ENCODE results near the gene PTGES3.
"Not testable (repeated sequence)": the region's sequence is repeated elsewhere in the genome, so short reads cannot be mapped to it uniquely, and the experiment has no call there.

Gene PTGES3, protein sequence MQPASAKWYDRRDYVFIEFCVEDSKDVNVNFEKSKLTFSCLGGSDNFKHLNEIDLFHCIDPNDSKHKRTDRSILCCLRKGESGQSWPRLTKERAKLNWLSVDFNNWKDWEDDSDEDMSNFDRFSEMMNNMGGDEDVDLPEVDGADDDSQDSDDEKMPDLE

DNA sequence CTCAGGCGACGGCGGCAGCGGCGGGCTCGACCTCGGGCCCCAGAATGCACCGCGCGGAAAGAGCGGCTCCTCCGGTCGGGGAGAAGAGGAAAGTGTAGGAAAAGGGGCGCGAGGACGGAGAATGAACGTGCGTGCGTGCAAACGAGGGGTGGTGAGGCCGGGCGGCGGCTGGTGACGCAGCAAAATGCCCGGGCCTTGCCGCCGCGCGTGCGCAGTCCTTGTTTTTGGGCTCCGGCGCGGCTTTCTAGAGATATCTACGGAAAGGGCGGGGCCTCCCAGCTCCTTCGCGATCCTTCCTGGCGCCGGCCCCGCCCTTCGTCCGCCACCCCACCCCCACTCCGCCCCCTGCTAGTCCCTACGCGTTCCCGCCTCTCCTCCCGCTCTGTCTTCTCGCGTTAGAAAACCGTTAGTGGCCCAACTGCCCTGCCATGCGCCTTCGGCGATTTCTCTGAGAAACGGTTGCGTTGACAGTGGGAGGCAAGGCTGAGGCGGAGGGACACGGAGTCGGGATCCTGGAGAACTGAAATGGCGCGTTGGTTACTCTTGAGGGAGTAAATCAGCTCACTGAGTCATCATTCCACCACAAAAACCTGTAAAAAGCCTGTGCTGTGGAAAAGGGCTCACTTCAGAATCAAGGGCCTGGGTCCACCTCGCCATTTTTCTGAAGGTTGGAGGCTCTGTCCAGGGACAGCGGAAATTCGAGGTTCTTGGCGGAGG is at the start of gene PTGES3:
Gene PTGES3, minus strand, starts transcription at position 156 of the 717 bp plus-strand sequence. CDS start 285 bp downstream, outside the sequence.
- DNase-seq = peak; percentile 80 to 99 (median 94)

DNA sequence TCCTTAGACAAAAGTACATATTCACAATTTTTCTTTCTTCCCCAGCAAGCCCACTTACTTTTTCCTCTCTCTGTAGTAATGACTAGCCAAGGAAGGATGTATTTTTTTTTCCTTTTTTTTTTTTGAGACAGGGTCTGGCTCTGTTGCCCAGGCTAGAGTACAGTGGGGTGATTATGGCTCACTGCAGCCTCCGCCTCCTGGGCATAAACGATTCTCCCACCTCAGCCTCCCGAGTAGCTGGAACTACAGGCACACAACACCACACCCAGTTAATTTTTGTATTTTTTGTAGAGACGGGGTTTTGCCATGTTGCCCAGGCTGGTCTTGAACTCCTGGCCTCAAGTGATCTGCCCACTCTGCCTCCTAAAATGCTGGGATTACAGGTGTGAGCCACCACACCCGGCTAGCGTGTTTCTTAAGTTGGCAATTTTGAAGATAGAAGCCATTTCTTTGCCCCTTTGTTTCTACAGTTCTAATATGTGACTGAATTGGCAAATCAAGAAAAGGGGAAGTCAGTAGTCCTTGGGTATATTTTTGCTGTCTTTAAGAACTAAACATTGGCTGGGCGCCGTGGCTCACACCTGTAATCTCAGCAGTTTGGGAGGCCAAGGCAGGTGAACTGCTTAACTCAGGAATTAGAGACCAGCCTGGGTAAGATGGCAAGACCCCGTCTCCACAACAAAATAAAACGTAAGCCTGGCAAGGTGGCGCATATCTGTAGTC is 40.2 kb upstream of the PTGES3 start:
- DNase-seq = no peak

DNA sequence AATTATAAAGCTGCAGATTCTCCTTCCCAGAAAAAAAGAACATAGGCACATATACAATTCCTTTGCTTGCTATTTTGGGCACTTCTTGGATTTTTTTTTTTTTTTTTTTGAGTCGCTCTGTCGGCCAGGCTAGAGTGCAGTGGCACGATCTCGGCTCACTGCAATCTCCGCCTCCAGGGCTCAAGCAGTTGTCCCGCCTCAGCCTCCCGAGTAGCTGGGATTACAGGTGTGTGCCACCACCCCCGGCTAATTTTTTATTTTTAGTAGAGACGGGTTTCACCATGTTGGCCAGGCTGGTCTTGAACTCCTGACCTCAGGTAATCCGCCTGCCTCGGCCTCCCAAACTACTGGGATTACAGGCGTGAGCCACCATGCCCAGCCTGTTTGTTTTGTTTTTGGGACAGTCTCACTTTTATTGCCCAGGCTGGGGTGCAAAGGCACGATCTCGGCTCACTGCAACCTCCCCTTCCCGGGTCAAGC is 38.2 kb upstream of the PTGES3 start:
- not testable (repeated sequence) for DNase-seq

DNA sequence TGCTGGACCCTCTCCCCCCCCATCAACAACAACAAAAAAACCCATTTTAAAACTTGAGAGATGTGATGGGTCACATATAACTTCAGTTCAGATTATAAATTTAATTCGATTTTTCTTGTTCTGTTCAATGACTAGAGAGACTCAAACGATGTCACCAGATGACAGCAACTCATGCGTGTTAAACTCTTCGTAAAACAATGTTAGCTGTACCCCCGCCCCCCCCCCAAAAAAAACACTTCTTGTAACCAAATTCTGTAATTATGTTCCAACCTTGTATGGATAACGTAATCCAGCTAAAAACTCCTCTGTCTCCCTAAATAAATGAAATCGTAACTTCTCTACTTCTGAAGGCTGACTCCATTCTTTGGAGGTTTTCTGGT is 37.6 kb upstream of the PTGES3 start:
- no peak for DNase-seq

DNA sequence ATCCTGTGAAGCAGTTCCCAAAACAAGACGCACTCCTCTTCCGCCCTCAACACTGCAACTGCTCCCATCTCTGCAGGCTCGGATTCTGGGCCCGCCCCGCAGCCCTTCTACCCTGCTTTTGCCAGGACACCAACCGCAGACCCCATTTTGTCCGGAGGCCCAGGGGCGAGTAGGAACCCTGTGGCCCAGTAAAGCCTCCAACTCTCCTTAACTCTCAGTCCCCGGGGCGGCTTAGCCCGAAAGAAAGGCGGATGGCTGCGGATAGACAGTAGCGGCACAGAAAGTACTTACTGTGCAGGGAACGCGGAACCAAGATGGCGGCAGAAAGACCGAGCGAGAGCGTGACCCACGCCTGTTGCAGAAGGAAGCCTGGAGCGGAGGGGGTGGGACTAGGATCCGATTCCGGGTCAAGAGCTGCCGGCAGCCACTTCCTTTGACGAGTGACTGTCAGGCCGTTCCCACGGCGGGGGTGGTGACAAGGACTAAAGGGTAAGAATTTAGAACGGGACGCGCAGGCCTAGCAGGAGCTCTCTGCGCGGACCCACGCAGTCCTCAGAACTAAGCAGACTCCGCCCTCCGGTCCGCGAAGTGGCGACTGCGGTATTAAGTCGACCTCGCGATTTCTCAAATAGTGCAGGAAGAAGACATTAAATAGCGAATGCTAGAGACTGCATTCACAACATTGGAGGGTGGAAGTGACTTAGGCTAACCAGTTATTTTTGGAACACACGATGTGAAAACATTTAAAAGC is 37.1 kb upstream of the PTGES3 start, which contains the start of gene NACA:
Gene NACA, minus strand, starts transcription at position 328 of the 751 bp plus-strand sequence. CDS start 778 bp downstream, outside the sequence.
- peak; percentile 85 to 99 (median 98) for DNase-seq

DNA sequence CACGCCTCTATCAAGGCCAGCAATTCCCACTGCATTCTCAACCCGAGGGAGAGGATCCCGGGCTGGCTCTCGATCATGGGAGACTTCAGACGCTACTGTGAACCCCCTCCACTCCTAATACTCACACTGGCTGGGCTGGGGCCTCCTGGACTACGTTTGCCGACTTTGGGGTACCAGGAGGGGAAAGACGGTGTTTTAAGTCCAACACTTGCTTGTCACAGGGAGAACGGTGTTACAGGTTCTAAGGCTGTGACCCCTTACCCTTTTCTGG is 36.6 kb upstream of the PTGES3 start:
- DNase-seq = peak in 15 of 58 donors; percentile 36 to 66 (median 51)

DNA sequence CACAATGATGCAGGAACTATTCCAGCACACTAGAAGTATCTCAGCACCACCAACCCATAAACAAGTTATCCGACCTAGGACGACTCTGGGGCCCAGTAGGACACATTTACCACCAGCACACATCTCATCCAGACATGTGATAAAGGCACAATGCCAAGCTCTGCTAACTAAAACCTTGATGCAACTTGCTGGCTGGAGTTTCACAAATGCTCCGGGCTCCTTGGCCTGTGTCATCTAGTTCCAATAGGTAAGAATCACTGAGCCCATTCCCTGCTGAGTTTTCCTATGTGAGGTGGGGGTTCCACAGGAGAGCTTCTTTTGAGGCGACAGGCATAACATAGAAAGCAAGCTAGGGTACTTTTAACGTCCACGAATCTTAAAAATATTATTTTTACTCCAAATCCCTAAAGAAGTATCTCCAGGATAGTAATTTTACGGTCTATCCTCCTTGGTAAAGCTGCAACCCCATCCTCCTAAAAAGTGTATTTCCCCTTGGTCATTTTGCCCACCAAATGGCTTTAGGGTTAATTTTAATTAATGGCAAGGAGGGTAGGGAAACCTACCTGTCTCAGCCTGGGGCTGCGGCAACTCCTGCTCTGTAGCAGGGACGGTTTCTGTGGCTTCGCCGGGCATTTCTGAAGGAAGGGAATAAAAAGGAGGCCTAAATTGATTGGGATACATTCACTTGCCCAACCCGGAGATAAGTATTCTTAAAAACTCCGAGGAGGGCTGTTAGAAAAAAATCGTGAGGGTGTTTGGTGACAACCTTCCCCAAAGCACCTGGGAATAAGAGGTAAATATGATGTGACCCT is 36.0 kb upstream of the PTGES3 start:
- DNase-seq = peak in 16 of 58 donors; percentile 4 to 50 (median 10)

DNA sequence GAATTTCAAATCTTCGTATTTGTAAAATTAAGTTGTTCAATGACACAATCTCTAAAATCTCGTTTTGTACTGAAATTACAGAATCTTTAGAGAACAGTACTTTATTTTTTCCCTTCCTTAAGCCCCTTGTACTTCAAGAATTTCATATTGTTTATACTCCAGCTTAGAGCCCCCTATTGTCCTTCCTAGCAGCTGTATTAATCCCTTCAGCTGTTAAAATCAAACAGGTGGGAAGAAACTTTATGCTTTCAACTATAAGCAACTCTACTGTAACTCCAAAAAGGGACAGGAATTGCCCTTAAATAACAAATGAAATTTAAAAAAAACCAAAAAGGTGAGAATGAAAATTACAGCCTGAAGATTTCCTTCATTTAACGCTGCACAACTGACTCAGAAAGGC is 35.3 kb upstream of the PTGES3 start:
- DNase-seq = no peak

DNA sequence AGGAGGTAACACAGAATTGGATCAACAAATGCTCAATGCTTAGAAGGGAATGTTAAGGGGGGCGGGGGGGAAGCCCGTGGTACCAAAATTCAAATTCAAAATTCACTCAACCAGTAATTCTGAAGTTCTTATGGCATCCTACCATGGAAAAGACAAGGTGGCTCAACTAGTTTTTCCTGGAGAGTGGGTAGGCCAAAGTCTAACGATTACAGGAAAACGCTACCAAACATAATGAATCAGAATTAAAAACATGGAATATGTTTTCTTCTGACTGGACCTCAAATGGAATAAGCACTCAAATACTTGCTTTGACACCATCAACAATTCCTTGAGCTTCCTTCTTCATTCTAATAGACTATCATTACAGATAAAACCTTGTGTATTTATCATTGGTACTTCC is 34.7 kb upstream of the PTGES3 start:
- no peak for DNase-seq

DNA sequence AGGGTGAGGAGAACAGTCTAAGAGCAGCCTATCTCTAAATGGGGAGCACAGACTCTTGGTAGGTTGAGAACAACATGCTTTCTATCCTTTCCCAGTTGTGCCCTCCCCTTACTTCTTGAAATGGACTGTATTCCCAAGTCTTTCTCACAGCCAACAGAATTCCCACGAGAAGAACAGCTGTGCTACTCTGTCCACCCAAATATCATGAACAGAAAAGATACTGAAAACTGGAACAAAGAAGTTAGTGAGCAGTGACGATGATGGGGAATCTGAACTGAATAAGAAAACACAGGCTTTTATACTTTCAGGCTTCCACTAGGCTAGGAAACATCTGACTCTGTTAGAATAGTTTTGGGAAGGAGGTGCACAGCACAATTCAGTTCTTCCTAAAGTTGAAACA is 33.6 kb upstream of the PTGES3 start:
- DNase-seq = peak in 1 of 58 donors; percentile 10

DNA sequence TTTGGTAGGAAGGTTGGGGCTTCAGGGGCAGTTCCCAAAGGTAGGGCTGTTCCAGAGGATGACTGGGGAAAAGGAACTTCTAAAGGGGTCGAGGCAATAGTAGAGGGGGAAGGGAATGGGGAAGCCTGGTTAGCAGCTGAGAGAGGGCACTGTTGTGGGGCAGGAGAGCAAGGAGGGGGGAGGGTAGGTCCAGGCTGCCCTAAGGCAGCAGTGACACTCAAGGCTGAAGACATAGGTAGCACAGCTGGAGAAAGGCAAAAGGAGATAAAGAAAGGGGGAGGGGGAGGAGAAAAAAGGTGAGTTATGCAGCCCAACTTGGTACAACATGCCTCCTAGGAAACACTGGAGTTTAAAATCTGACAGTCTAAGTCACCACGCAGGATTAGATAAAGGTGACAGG is 33.1 kb upstream of the PTGES3 start:
- no peak for DNase-seq

DNA sequence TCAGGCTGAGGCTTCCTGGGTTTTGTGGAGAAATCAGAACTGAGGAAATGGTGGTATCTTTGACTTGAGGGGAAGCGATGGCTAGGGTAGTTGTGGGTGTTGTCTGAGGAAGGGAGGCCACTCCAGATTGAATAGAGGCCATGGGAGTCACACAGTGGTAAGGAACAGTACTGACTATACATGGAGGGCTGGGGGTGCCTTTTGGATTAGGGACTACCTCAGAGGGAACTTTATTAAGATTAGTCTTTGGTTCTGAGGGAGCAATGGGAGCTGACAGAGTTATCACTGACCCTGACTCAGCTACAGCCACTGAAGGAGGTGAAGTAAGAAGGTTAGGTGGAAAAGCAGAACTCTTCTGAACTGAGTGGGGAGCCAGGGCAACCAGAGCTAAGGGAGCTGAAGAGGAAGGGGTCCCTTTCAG is 32.7 kb upstream of the PTGES3 start:
- no peak for DNase-seq

DNA sequence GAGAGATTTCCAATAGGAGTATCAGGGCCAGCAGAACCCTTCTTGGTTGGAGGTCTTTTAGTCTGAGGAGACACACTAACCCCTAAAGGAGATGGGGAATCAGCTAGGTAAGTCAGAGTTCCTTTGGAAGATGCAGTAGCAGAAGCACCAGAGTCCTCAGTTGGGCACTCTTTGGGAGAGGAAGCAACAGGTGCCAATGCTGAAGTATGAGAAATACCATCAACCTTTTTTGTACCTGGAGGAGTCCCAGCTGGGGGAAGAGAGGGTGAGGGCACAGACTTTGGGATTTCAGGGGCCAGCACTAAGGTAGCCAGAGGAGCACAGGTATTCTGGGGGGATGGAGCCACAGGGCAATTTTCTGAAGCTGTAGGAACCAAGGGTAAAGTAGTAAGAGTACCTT is 31.0 kb upstream of the PTGES3 start:
- no peak for DNase-seq

DNA sequence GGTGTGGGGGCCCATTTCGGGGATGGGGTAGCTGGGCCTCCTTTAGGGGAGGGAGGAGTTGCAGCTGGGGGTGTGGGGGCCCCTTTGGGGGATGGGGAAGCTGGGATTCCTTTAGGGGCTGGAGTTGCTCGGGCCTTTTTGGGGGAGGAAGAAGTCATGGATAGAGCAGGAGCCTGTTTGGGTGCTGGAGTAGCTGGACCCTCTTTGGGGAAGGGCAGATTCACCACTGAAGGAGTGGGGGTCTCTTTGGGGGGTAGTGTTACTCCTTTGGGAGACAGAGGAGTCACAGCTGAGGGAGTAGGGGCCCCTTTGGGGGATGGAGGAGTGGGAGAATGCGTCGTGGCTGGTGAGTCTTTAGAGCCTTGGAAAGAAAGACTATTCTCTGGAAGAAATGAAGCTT is 30.6 kb upstream of the PTGES3 start:
- no peak for DNase-seq

DNA sequence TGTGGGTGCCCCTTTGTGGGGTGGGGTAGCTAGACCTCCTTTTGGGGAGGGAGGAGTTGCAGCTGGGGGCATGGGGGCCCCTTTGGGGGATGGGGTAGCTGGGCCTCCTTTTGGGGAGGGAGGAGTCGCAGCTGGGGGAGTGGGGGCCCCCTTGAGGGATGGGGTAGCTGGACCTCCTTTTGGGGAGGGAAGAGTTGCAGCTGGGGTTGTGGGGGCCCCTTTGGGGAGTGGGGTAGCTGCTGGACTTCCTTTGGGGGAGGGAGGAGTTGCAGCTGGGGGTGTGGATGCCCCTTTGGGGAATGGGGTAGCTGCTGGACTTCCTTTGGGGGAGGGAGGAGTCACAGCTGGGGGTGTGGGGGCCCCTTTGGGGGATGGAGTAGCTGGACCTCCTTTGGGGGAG is 30.1 kb upstream of the PTGES3 start:
- DNase-seq = no peak

DNA sequence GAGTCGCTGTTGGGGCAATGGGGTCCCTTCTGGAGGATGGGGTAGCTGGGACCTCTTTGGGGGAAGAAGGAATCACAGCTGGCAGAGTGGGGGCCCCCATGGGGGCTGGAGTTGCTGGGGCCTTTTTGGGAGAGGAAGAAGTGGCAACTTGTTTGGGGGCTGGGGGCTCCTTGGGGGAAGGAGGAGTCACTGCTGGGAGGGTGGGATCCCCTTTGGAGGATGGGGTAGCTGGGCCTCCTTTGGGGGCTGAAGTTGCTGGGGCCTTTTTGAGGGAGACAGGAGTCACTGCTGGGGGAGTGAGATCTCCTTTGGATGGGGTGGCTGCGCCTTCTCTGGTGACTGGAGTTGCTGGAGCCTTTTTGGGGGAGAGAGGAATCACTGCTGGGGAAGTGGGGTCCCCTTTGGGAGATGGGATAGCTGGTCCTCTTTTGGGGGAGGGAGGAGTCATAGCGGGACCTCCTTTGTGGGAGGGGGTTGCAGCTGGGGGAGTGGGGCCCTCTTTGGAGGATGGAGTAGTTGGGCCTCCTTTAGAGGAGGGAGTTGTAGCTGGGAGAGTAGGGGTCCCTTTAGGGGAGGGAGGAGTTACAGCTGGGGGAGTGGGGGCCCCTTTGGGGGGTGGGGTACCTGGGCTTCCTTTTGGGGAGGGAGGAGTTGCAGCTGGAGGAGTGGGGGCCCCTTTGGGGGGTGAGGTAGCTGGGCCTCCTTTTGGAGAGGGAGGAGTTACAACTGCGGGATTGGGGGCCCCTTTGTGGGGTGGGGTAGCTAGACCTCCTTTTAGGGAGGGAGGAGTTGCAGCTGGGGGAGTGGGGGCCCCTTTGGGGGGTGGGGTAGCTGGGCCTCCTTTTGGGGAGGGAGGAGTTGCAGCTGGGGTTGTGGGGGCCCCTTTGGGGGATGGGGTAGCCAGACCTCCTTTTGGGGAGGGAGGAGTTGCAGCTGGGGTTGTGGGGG is 29.1 kb upstream of the PTGES3 start:
- no peak for DNase-seq

DNA sequence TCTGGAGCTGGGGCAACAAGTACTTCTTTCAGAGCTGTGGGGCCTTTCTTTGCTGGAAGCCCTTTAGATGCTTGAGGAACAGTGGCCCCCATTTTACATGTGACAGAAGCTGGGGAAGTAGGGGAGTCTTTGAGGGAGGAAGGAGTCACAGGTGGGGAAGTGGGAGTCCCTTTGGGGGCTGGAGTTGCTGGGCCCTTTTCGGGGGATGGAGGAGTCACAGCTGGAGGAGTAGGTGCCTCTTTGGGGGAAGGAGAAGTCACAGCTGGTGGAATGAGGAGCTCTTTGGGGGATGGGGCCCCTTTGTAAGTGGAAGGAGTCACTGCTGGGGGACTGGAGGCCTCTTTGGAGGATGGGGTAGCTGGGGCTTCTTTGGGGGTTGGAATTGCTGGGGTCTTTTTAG is 28.4 kb upstream of the PTGES3 start:
- no peak for DNase-seq

DNA sequence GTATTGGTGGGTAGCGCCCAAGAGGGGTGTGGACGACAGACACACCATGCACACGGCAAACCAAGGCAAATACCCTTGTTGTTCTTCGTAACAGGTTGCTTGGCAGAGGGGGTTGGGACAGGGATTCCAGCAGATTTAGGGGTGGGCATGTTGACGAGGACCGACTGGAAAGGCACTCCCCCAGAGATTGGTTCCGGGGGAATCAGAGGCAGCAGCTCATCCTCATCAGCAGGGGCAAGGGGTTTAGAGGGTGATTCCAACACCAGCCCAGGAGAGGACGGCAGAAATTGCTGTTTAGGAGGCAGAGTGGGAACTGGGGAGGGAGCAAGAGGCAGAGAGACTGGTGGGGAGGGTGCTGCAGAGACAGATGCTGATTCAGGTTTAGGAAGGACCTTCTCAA is 27.7 kb upstream of the PTGES3 start:
- no peak for DNase-seq

DNA sequence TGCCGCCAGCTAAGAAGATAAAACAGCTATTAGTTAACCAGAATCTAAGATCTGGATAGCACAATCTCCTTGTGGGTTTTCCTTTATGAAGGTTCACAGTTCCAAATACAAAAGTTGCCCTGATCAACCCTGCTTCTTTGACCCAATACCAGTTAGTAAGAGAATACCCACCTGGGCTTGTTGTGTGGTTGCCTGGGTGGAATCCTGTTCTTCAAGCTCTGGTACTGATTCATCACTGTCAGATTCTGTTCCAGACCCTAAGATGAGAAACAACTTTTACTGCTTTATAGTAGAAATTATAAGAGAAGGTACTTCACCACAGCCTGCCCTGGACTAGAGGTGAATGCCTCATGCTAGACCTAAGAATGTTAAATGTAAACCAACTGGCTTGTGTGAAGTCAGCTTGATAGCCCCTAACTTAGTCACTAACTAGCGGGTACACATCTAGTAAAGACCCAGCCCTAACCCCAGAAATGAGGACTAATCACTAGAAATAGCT is 26.4 kb upstream of the PTGES3 start:
- no peak for DNase-seq

DNA sequence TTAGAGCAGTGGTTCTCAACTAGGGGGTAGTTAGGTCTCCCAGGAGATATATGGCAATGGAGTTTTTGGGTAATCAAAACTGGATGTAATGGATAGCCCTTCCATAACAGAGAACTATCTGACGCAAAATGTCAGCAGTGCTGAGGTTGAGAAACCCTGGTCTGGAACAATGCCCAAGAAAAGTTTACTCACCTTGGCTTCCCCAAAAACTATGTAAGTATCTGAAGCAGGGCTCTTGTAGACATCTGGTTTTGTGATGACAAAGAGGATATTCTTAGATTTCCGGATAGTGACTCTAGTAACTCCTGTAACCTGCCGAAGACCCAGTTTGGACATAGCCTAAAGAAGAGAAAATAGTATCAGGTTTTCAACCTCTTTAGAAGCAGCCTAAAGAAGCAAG is 25.3 kb upstream of the PTGES3 start:
- no peak for DNase-seq

Measured in anterior cingulate cortex (tissue), 58 donors.